DOHH2 (cell line): ENCODE data around the gene ANK3.

ENCODE experiments used
- CTCF ChIP-seq: fragments of 200-600 bp; sonication (generic); IDR thresholded peaks from one replicate; pipeline ENCODE4 v1.5.1; 2014; ENCODE audit warnings: antibody characterized with exemption, mild to moderate bottlenecking, low read depth, low read length; ENCODE audit not compliant: poor library complexity, severe bottlenecking
- EZH2phosphoT487 ChIP-seq: fragments of 200-600 bp; sonication (generic); IDR thresholded peaks from 2 replicates; pipeline ENCODE4 v1.6.1; 2017; ENCODE audit warnings: borderline replicate concordance, mild to moderate bottlenecking, antibody characterized with exemption, low read length, moderate library complexity, mixed read lengths

DNA sequence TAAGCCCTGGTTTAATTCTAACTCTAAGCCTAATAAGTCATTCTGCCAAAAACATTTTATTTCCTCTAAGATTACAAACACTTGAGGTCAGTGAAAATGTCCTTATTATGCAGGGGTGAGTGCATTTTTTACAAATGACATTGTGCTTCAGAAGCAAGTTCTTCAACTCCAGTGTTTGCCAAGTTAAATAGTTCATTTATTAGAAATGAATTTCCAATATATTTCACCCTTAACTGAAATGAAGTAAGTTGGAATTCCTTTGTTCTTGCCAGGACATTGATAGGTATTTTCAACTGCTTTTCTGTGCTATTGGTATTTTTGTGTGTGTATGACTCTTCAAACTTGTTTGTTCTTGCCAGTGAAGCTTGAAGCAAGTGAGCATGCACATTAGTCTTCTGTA, 393.8 kb downstream of the ANK3 start:
- no peak for TF ChIP-seq CTCF
- TF ChIP-seq EZH2phosphoT487: no peak
